ENCODE results near the gene C12orf42.

The C12orf42 gene

GRCh38 chr12:103331643-103332042 is 164.1 kb downstream of the C12orf42 start:
- DNase-seq, result no peak

GRCh38 chr12:103330672-103331071 is 165.1 kb downstream of the C12orf42 start:
- no peak for DNase-seq

DNA sequence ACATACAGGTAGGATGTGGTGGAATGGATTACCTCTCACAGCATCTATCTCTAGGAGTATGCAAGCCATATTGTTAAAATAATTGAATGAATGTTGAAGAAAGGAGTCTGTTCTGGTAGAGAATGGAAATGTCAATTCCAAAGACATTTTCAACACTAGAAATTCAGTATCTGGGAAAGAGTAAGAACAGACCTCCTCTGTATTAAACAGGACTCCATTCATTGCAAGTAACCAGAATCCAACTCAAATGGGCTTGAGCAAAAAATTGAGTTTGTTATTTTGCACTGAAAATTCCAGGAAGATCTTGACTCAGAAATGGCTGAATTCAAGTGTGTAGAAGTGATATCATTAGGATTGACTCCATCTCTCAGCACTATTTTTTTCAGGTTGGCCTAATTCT is 168.1 kb downstream of the C12orf42 start:
- DNase-seq, result no peak

DNA sequence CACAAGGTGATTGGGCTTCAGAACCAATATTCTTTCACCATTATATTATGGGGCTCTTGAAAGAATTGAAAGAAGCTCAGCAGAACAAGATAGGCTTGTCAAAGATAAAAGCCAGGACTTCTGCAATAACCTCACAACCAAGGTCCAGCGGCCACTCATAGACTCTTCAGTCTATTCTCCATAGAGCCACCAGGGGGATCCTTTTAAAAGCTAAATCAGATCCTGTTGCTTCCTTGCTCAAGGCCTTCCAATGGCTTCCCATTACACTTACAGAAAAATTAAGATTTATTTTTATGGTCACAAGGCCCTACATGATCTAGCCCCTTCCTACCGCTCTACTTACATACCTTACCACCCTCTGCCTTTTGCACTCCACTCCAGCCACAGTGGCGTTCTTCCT is 169.6 kb downstream of the C12orf42 start:
- DNase-seq, result no peak

GRCh38 chr12:103318566-103318965 is 177.2 kb downstream of the C12orf42 start:
- no peak for DNase-seq

DNA sequence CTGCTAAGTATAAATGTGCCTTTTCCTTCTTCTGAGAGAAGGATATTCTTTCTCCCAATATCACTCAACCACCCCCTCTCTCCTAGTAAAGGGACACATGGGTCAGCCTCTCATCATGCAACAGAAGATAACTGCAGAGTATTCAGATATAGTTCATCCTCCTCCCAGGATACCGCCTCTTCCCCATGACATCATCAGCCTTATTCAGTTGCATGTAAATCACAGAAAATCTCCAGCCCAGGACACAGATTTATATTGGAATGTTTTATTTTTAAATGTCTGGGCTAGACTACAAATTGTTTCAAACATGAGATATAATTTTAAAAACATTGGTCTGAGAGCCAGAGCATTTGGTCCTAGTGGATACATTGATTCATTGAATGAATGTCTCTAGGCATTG is 178.5 kb downstream of the C12orf42 start:
- no peak for DNase-seq

- DNase-seq, result no peak
These were observed 181.0 kb downstream of the C12orf42 start for GRCh38 chr12:103314786-103315185.

DNA sequence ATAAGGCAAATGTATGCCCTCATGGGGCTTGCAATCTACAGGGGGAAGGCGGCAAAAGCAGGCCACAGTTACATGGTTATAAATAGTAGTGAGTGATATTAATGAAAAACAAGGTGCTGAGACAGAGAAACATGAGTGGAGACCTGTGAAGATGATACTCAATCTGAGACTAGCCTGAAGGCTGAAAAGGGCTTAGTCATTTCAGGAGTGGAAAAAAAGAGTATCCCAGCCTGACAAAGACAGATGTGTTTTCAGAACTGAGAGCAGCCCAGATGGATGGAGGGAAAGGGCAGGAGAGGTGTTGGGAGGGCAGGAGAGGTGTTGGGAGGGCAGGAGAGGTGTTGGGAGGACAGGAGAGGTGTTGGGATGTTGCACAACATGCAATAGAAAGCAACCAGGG is 181.9 kb downstream of the C12orf42 start:
- DNase-seq, result no peak

DNA sequence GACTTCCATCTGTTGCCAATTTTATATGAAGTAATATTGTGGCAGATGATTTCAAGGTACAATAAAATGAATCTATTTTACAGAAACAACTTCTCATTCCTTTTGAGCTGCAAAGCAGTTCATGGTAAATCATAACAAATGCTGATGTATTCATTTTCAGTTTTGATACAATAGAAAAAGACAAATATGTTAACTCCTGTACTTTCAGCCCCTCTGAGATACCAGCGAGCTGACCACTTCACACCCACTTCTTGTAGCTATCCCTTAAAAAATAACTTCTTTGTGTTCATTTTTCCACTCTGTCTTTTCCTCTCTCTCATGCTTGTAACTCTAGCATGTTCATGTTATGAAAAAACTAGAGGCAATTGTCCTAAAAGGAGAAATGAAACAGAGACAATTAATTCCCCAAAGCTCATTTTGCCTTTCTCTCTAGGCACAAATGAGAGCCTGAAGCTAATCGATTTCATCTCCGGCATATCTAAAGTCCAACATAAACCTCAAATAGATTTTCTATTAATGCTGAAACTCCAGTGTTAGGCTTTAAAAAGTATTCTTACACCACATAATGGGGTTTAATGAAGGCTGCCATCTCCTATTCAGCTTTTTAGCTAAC is 182.9 kb downstream of the C12orf42 start:
- DNase-seq, result no peak

DNA sequence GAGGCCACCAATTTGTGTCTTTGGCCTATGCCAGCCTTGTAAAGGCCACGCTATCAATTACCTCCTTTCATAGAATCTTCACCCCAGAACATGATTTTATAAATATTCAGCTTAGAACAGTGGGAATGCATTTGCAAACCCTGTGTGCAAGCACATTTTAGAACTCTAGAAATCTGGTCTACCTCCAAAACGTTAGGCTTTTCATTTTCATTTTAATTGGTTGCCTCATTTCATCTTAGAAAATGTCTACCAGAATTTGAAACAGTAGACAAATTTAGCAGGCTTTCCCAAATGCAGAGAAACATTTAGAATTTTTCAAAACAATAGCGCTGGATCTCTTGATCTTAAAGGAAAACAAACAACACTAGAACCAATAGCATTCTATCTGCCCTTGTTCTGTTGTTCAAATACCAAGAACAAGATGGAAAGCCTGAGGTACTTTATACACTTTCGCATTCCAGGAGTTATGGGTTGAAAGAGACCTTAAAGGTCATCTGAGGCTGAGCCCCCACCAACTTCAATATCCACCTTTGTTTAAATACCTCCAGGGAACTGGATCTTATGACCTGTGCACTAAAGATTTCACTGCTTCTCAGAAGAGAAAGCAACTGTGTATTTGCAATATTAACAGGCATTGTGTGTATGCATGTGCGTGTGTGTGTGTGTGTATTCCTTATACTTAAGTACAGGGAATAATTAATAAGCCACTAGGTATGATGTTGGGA is 185.1 kb downstream of the C12orf42 start:
- DNase-seq, result no peak

DNA sequence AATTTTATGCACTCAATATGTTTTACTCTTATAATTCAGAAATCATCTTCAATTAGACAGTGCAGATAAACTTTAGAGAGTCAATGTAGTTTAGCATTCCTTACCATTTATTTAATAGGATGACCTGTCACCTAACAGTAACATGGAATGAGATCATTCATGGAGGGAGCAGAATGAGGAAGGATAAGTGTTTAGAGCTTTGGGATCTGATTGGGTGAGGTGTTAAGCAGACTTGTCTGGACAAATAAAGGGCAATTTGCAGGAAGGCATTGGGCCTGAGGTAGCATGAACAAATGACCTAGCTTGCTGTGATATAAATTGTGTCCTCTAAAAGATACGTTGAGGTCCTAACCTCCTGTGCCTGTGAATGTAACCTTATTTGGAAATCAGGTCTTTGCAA is 187.4 kb downstream of the C12orf42 start:
- DNase-seq, result no peak

GRCh38 chr12:103303484-103303883 is 192.3 kb downstream of the C12orf42 start:
- no peak for DNase-seq

- no peak for DNase-seq
These were observed 193.9 kb downstream of the C12orf42 start for GRCh38 chr12:103301642-103302591.

- DNase-seq, result no peak
These were observed 207.8 kb downstream of the C12orf42 start for GRCh38 chr12:103288016-103288415.

GRCh38 chr12:103282124-103282523 is 213.6 kb downstream of the C12orf42 start:
- no peak for DNase-seq

- DNase-seq, result no peak
These were observed 216.3 kb downstream of the C12orf42 start for GRCh38 chr12:103279444-103279843.

- no peak for DNase-seq
These were observed 217.4 kb downstream of the C12orf42 start for GRCh38 chr12:103278329-103278728.

DNA sequence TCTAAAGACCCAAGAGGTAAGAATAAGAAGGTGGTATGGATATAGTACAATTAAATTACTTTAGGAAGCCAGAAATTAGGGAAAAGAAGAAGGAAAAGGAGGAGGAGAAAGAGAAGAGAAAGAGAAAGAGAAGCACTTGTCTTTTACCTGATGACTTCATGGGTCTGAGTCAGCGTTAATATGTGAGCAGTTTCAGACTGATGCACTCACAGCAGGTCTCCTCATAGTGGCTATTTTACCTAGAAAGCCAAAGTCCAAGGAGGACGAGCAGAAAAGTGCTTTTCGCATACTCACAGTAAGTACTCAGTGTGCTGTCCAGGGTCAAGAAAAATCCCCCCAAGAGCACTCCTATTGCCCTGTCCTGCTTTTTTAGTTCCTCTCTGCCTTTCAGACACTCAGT is 222.1 kb downstream of the C12orf42 start:
- no peak for DNase-seq

GRCh38 chr12:103272949-103273348 is 222.8 kb downstream of the C12orf42 start:
- DNase-seq, result no peak

- no peak for DNase-seq
These were observed 225.8 kb downstream of the C12orf42 start for GRCh38 chr12:103269946-103270345.

- DNase-seq, result no peak
These were observed 226.8 kb downstream of the C12orf42 start for GRCh38 chr12:103268831-103269514.

DNA sequence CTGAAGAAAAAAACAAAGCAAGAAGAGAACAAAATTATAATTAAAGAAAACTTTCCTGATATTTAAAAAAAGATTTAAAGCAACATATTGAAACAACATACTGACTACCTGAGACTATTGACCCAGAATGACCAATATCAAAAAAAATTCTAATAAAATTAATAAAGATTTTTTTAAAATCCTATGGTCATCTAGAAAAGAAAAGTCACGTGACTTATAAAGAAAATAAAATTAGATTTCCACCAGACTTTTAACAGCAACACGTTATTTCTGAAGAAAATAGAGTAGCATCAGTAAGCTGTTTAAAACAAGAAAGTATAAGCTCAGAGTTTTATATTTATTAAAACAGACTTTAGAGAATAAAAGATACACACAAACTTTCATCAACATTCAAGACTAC is 238.0 kb downstream of the C12orf42 start:
- no peak for DNase-seq
